ENCODE measurements around the gene KLHDC4.
"Not testable (repeated sequence)": the region's sequence is repeated elsewhere in the genome, so short reads cannot be mapped to it uniquely, and the experiment has no call there.

The KLHDC4 gene

GRCh38 chr16:87681981-87682570, 83.7 kb downstream of the KLHDC4 start:
- peak; percentile 4 to 28 for DNase-seq

GRCh38 chr16:87681051-87681602, 84.7 kb downstream of the KLHDC4 start:
- DNase-seq = not testable (repeated sequence)

DNA sequence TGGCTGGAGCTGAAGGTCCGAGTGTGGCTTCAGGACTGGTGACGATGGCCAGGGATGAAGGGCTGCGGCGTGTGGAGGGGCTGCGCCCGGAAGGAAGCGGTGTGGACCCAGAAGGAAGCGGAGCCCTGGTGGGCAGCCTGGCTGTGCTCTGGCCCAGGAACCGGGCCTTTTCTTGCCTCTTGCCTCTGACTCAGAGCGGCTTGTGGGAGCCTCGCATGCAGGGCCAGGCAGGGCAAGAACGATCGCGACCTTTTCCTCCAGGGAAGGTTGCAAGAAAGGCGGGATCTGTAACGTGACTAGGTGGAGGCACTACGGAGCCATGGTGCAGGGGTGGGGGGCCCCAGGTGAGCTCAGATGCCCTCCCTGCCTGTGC, 85.5 kb downstream of the KLHDC4 start:
- no peak for DNase-seq

GRCh38 chr16:87679593-87680271, 86.1 kb downstream of the KLHDC4 start:
- no peak for DNase-seq

DNA sequence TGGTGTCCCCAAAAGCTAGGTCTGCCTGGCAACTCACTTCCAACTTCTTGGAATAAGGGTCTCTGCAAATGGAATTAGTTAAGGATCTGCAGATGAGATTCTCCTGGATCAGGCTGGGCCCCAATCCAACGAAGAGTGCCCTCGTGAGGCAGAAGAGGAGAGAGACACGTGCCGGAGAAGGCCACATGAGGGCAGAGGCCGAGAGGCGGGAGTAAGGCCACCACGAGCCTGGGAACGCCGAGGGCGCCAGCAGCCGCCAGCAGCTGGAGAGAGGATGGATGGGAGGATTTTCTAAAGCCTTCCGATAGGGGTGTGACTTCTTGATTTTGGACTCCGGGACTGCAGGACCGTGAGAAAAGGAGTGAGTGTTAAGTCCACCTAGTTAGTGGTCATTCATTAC, 87.2 kb downstream of the KLHDC4 start:
- DNase-seq = no peak

- no peak for DNase-seq
Observed at GRCh38 chr16:87677830-87678229, 88.0 kb downstream of the KLHDC4 start.

GRCh38 chr16:87675111-87675719, 90.6 kb downstream of the KLHDC4 start:
- no peak for DNase-seq

- peak; percentile 20 to 37 for DNase-seq
Observed at GRCh38 chr16:87674419-87674818, 91.4 kb downstream of the KLHDC4 start.

DNA sequence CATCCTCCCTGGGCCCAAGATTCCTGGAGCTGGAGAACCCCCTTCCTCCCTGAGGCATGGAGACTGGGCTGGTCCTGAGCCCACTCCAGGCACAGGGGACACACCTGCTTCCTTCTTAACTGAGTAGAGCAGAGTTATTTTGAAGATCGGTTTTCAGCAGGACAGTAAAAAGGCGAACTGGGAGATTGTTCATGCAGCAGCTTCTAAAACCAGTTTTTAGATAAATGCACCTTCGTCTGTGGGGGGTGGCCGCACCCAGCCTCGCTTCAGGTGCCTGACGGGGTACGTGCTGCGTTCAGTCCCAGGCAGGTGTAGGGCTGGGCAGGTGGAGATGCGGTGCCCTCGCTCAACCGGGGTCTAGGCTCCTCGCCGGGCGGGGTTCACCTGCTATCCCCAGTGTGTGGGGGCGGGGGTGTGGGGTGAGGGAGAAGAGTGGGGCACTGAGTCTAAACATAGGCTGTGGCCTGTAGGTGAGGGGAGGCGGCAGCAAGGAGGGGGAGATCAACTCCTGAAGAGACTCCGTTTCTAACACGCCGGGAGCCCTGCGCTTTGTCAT, 94.0 kb downstream of the KLHDC4 start:
- no peak for DNase-seq

DNA sequence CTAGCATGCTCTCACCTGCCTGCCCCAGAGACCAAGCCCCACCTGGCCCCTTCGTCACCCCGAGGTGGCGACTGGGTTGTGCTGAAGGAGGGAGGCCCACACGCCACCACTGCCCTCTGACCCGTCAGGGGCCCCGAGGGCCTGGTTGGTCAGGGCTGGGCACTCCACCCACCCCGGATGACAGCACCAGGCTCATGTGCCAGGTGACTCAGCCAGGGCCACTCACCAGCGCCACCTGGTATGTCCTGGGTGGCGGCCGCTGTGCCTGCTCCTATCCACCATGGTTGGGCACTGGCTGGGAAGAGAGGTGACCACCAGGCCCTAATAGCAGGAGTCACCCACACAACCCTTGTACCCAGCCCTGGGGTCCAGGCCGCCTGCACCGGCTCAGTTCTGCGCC, 94.6 kb downstream of the KLHDC4 start:
- DNase-seq = no peak

DNA sequence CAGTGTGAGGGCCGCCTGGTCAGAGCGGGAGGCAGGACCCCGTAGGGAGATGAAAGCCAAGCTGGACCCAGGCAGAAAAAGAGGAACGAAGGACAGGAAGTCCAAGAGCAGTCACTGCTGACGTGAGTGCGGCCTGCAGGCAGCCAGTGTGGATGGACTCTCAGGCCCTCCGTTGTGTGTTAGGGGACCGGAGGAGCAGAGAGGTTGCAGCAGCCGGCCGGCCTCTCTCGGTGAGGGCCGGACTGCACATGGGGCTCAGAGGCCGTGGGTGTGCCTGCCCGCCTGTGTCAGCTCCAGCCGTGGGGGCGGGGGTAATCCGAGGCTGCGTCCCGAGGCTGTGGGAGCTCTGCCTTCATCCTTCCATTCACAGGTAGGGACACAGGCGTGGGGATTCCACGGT, 96.1 kb downstream of the KLHDC4 start:
- DNase-seq = no peak

GRCh38 chr16:87667946-87668345, 97.8 kb downstream of the KLHDC4 start:
- DNase-seq = no peak

DNA sequence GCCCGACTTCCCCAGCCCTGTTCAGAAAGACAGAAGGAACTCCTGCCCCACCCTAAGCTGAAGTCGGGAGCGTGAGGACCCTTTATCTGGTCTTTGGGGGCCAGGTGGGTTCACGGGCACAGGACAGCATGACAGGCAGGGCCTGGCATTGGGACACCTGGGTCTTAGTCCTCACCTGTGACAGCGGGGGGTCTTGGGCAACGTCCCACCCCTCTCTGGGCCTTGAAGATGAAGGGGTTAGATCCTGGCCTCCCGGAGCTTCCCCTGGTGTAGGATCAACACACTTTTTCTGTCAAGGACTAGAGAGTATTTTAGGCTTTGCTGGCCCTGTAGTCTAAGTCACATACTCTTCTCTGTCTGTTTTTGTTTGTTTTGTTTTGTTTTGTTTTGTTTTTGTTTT, 98.3 kb downstream of the KLHDC4 start:
- no peak for DNase-seq

DNA sequence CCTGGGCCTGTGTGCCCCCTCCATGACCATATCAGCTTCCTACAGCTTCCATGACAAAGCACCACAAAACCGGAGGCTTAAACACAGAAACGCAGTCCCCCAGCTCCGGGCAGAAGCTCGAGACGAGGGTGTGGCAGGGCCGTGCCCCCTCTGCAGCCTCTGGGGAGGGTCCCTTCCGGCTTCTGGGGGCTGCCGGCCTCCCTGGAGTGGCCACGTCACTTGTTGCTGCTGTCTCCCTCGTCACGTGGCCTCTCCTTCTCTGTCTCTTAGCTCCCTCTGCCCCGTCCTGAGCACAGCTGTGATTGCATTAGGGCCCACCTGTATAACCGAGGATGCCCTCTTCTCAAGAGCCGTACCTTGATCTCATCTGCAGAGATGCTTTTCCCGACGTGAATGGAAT, 98.9 kb downstream of the KLHDC4 start:
- DNase-seq = no peak

DNA sequence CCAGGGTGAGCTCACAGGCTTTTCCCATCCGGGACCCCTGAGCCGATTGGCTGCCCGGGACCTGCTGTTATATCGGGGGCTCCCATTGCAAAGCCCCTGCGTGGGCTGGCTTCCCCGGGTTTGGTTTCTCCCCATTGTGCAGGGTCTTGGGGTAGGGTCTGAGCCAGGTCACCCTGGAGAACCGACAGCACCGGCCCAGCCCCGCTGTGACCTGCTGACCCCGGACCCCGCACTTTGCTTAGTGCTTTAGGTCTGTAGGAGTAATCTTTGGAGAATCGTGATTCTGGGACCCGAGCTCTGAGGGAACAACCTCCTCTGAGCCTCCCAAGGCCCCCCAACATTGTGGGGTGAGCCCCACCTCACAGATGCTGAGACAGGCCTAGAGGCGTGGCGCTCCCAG, 100.6 kb downstream of the KLHDC4 start:
- DNase-seq = no peak

- no peak for DNase-seq
Observed at GRCh38 chr16:87664792-87665191, 101.0 kb downstream of the KLHDC4 start.

GRCh38 chr16:87662254-87663204, 103.3 kb downstream of the KLHDC4 start:
- DNase-seq = no peak

GRCh38 chr16:87661561-87661960, 104.2 kb downstream of the KLHDC4 start:
- DNase-seq = peak; percentile 83 to 87

- DNase-seq = no peak
Observed at GRCh38 chr16:87658564-87659225, 107.1 kb downstream of the KLHDC4 start.
